ENCODE measurements around the gene TTLL6.
"Not testable (repeated sequence)": the region's sequence is repeated elsewhere in the genome, so short reads cannot be mapped to it uniquely, and the experiment has no call there.

Gene TTLL6

GRCh38 chr17:48830840-48831548 lies 14.0 kb upstream of the TTLL6 start, which contains the start of gene CALCOCO2:
Gene CALCOCO2 (plus strand): TSS chr17:48831035. CDS start chr17:48841708, 10,673 bp downstream.
- Histone ChIP-seq H3K9me3 (ENCODE audit: insufficient read depth, low read length) (no peaks in the 10 kb centered on the region), H3K27me3 (ENCODE audit: low read depth, low read length) (no peaks in the 10 kb centered on the region), H3K36me3 (replicated peaks; ENCODE audit: low read depth, low read length) (no peaks in the 10 kb centered on the region), H3K27ac (ENCODE audit: low read length) (peak within 1 kb of the TSS; percentile 10), H3K9ac (ENCODE audit: low read length) (peak within 1 kb of the TSS; percentile 72), H3K4me2 (ENCODE audit: low read length) (peak within 1 kb of the TSS; percentile 94), H2AFZ (ENCODE audit: low read depth, low read length) (peak within 1 kb of the TSS; percentile 54), H4K20me1 (ENCODE audit: insufficient read depth, low read length) (peaks cover 11% of the 10 kb centered on the region; the same call in 1 of the 2 replicates), H3K79me2 (ENCODE audit: low read length) (no peaks in the 10 kb centered on the region), H3K4me1 (ENCODE audit: low read length) (peaks cover 22% of the 10 kb centered on the region), H3K4me3 (ENCODE audit: low read length) (peak within 1 kb of the TSS; percentile 82)
- TF ChIP-seq CTCF (IDR thresholded peaks at IDR 0.05; ENCODE audit: low read depth, low read length) (peak; percentile 11; the same call in 1 of the 2 replicates), EZH2phosphoT487 (IDR thresholded peaks at IDR 0.05; ENCODE audit: low read depth) (no peak)

GRCh38 chr17:48825446-48826381 lies 8.7 kb upstream of the TTLL6 start:
- Histone ChIP-seq H3K4me3 (ENCODE audit: low read length) (no peak overlapping the region), H3K27me3 (ENCODE audit: low read depth, low read length) (0 out of 2 replicates have a peak, but pooled peaks cover 5% of the 10 kb centered on the region), H3K79me2 (ENCODE audit: low read length) (no peaks in the 10 kb centered on the region), H3K27ac (ENCODE audit: low read length) (no peak overlapping the region), H3K36me3 (replicated peaks; ENCODE audit: low read depth, low read length) (no peaks in the 10 kb centered on the region), H3K9ac (ENCODE audit: low read length) (no peak overlapping the region), H2AFZ (ENCODE audit: low read depth, low read length) (no peak overlapping the region), H3K4me2 (ENCODE audit: low read length) (no peak overlapping the region), H4K20me1 (ENCODE audit: insufficient read depth, low read length) (no peaks in the 10 kb centered on the region), H3K4me1 (ENCODE audit: low read length) (no peaks in the 10 kb centered on the region), H3K9me3 (ENCODE audit: insufficient read depth, low read length) (no peaks in the 10 kb centered on the region)
- no peak for TF ChIP-seq CTCF (IDR thresholded peaks at IDR 0.05; ENCODE audit: low read depth, low read length)

DNA sequence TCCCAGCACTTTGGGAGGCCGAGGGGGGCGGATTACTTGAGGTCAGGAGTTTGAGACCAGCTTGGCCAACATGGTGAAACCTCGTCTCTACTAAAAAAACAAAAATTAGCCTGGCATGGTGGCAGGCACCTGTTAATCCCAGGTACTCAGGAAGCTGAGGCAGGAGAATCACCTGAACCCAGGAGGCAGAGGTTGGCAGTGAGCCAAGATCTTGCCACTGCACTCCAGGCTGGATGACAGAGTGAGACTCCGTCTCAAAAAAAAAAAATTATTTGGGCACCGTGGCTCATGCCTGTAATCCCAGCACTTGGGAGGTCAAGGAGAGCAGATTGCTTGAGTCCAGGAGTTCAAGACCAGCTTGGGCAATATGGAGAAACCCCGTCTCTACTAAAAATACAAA lies 3.9 kb upstream of the TTLL6 start:
- not testable (repeated sequence) for H3K36me3 ChIP-seq (replicated peaks; ENCODE audit: low read depth, low read length); H3K79me2 ChIP-seq (ENCODE audit: low read length); H3K27ac ChIP-seq (ENCODE audit: low read length); H3K4me1 ChIP-seq (ENCODE audit: low read length); H3K4me3 ChIP-seq (ENCODE audit: low read length); H4K20me1 ChIP-seq (ENCODE audit: insufficient read depth, low read length); H3K9ac ChIP-seq (ENCODE audit: low read length); H3K9me3 ChIP-seq (ENCODE audit: insufficient read depth, low read length); H2AFZ ChIP-seq (ENCODE audit: low read depth, low read length); H3K4me2 ChIP-seq (ENCODE audit: low read length)
- H3K27me3 ChIP-seq (ENCODE audit: low read depth, low read length): peaks cover 13% of the 10 kb centered on the region

- no peak overlapping the region for H2AFZ ChIP-seq (ENCODE audit: low read depth, low read length)
- no peak overlapping the region for H3K4me3 ChIP-seq (ENCODE audit: low read length)
- H3K9ac ChIP-seq (ENCODE audit: low read length): no peak overlapping the region
- H3K36me3 ChIP-seq (replicated peaks; ENCODE audit: low read depth, low read length): no peaks in the 10 kb centered on the region
- no peak overlapping the region for H3K4me2 ChIP-seq (ENCODE audit: low read length)
- H3K79me2 ChIP-seq (ENCODE audit: low read length): no peaks in the 10 kb centered on the region
- H3K9me3 ChIP-seq (ENCODE audit: insufficient read depth, low read length): no peaks in the 10 kb centered on the region
- H3K4me1 ChIP-seq (ENCODE audit: low read length): peaks cover 5% of the 10 kb centered on the region
- no peaks in the 10 kb centered on the region for H4K20me1 ChIP-seq (ENCODE audit: insufficient read depth, low read length)
- no peak overlapping the region for H3K27ac ChIP-seq (ENCODE audit: low read length)
- TF ChIP-seq EZH2phosphoT487 (IDR thresholded peaks at IDR 0.05; ENCODE audit: low read depth) (no peak), CTCF (IDR thresholded peaks at IDR 0.05; ENCODE audit: low read depth, low read length) (no peak)
- H3K27me3 ChIP-seq (ENCODE audit: low read depth, low read length): peaks cover 25% of the 10 kb centered on the region
Measured at GRCh38 chr17:48819466-48819865, 2.4 kb upstream of the TTLL6 start.

Data from OCI-LY3 (cell line).